HepG2 (cell line): ENCODE measurements around the gene HSP90AB1. TPM values are rescaled to one million over a fixed set of nuclear protein-coding genes. Genes with fewer than 3 reads are reported as not detected.

Experiments
- AGO1 ChIP-seq: fragments of 200-400 bp; formaldehyde crosslinking; IDR thresholded peaks from 2 replicates; pipeline ENCODE4 v1.6.1; 2017; ENCODE audit warnings: mild to moderate bottlenecking, low read depth, low read length, moderate library complexity; ENCODE audit not compliant: poor library complexity, severe bottlenecking
- ARNTL ChIP-seq: sonication (generic); formaldehyde crosslinking; IDR thresholded peaks from 2 replicates; pipeline ENCODE4 v1.4.0; 2020; ENCODE audit warnings: mild to moderate bottlenecking, missing genetic modification reagents
- CCDC6 ChIP-seq: sonication (generic); formaldehyde crosslinking; IDR thresholded peaks from 2 replicates; pipeline ENCODE4 v1.8.1; 2022; ENCODE audit warnings: mild to moderate bottlenecking, missing genetic modification reagents, moderate library complexity
- CENPBD1 ChIP-seq: sonication (generic); formaldehyde crosslinking; IDR thresholded peaks from 2 replicates; pipeline ENCODE4 v1.8.0; 2022; ENCODE audit warnings: missing genetic modification reagents, low read depth, mild to moderate bottlenecking, borderline replicate concordance
- DRAP1 ChIP-seq: IDR thresholded peaks from 2 replicates; pipeline ENCODE4 v1.6.1; 2016; ENCODE audit warnings: missing genetic modification reagents, missing compliant biosample characterization
- IKZF1 ChIP-seq: fragments of 450-650 bp; IDR thresholded peaks from 2 replicates; pipeline ENCODE4 v1.7.1; 2016
- MAFK ChIP-seq, 2 experiments: IDR thresholded peaks in 1 of 2; conservative IDR thresholded peaks in 1 of 2; 2 replicates each; pipeline ENCODE4 v1.6.1; 2011; ENCODE audit warnings: improper control_type of control experiment in 2 of 2, low read length in 2 of 2
- MYC ChIP-seq: sonication (generic); formaldehyde crosslinking; IDR thresholded peaks from 2 replicates; pipeline ENCODE4 v1.9.0; 2021; ENCODE audit warnings: missing genetic modification reagents, borderline replicate concordance
- NONO ChIP-seq, 2 experiments: fragments of 450-650 bp in 1 of 2; sonication (generic) in 1 of 2; formaldehyde crosslinking in 1 of 2; IDR thresholded peaks in 1 of 2; conservative IDR thresholded peaks in 1 of 2; 2 replicates each; pipeline versions ENCODE4 v1.6.1 to v1.8.0; 2017 to 2022; ENCODE audit warnings: mild to moderate bottlenecking in 1 of 2, missing genetic modification reagents in 1 of 2, moderate library complexity in 1 of 2
- PRDM15 ChIP-seq: sonication (generic); formaldehyde crosslinking; IDR thresholded peaks from 2 replicates; pipeline ENCODE4 v1.4.0; 2020; ENCODE audit warnings: missing genetic modification reagents
- SALL2 ChIP-seq: sonication (generic); formaldehyde crosslinking; IDR thresholded peaks from 2 replicates; pipeline ENCODE4 v1.8.1; 2023; ENCODE audit warnings: mild to moderate bottlenecking, missing genetic modification reagents, inconsistent platforms
- SYNCRIP ChIP-seq: fragments of 200-400 bp; formaldehyde crosslinking; IDR thresholded peaks from 2 replicates; pipeline ENCODE4 v1.6.1; 2018; ENCODE audit warnings: mild to moderate bottlenecking, low read depth, low read length; ENCODE audit not compliant: insufficient read depth
- ZNF121 ChIP-seq: sonication (generic); formaldehyde crosslinking; IDR thresholded peaks from 2 replicates; pipeline ENCODE4 v1.5.0; 2020; ENCODE audit warnings: mild to moderate bottlenecking, missing genetic modification reagents
- ZNF253 ChIP-seq: sonication (generic); formaldehyde crosslinking; IDR thresholded peaks from 2 replicates; pipeline ENCODE4 v1.8.0; 2022; ENCODE audit warnings: mild to moderate bottlenecking, missing genetic modification reagents, borderline replicate concordance
- ZNF335 ChIP-seq: sonication (generic); formaldehyde crosslinking; IDR thresholded peaks from 2 replicates; pipeline ENCODE4 v1.4.0; 2020; ENCODE audit warnings: missing genetic modification reagents
- ZNF597 ChIP-seq: sonication (generic); formaldehyde crosslinking; IDR thresholded peaks from 2 replicates; pipeline ENCODE4 v1.5.0; 2020; ENCODE audit warnings: missing genetic modification reagents
- ZNF75D ChIP-seq: sonication (generic); formaldehyde crosslinking; IDR thresholded peaks from 2 replicates; pipeline ENCODE4 v1.8.1; 2023; ENCODE audit warnings: missing genetic modification reagents, mild to moderate bottlenecking, borderline replicate concordance
- ZNF761 ChIP-seq: sonication (generic); formaldehyde crosslinking; conservative IDR thresholded peaks from 2 replicates; pipeline ENCODE4 v1.4.0; 2020; ENCODE audit warnings: mild to moderate bottlenecking, missing genetic modification reagents
- ZNF891 ChIP-seq: sonication (generic); formaldehyde crosslinking; IDR thresholded peaks from 2 replicates; pipeline ENCODE4 v1.5.0; 2020; ENCODE audit warnings: mild to moderate bottlenecking, missing genetic modification reagents
- ZSCAN21 ChIP-seq: sonication (generic); formaldehyde crosslinking; IDR thresholded peaks from 2 replicates; pipeline ENCODE4 v1.8.0; 2022; ENCODE audit warnings: mild to moderate bottlenecking, missing genetic modification reagents, moderate library complexity, borderline replicate concordance
- ZSCAN22 ChIP-seq: sonication (generic); formaldehyde crosslinking; IDR thresholded peaks from 2 replicates; pipeline ENCODE4 v1.4.0; 2020; ENCODE audit warnings: mild to moderate bottlenecking, missing genetic modification reagents
- polyA plus RNA-seq, 8 experiments: library from polyadenylated mRNA; depleted of rRNA in 3 of 8; stranded (reverse) in 7 of 8; unstranded in 1 of 8; fragments of >200 nt; fragmentation: Illumina TruSeq in 4 of 8; extraction: Trizol in 4 of 8; gene quantifications; 2 replicates each; pipeline versions ENCODE4 v1.2.1 to v1.2.3, GENCODE V29; 2011 to 2016; ENCODE audit warnings: low read depth in 4 of 8, missing spikeins in 1 of 8, mixed read lengths in 1 of 8; ENCODE audit not compliant: insufficient read depth in 1 of 8
- total RNA-seq, 5 experiments: library from RNA; depleted of rRNA; stranded (reverse); fragments of >200 nt; fragmentation: Illumina TruSeq; extraction: Trizol; gene quantifications; 2 replicates each; pipeline ENCODE4 v1.2.3, GENCODE V29; 2016; ENCODE audit warnings: low read depth in 1 of 5
- TF ChIP-seq, protein P1 (sequence below): sonication (generic); formaldehyde crosslinking; IDR thresholded peaks from 2 replicates; pipeline ENCODE4 v1.4.0; 2020; ENCODE audit warnings: missing genetic modification reagents

The HSP90AB1 gene
- total and polyA plus RNA-seq, 2 of the 13 experiments (the other 11 are each of a cell fraction or from before 2014, with no cell fraction given), result 1,325 to 1,472 TPM

GRCh38 chr6:44265007-44265721 lies 18.3 kb downstream of the HSP90AB1 start, which contains the start of gene NFKBIE (continued):
- peak; percentile 33 for TF ChIP-seq AGO1
- peak; percentile 58; the same call in 1 of the 2 replicates for TF ChIP-seq MYC
- TF ChIP-seq CENPBD1 (CRISPR knock-in tag), result no peak
- TF ChIP-seq CCDC6 (CRISPR knock-in tag), result 0 out of 2 replicates have a peak, but pooled peaks have one; percentile 53
- no peak for TF ChIP-seq ZNF121 (CRISPR knock-in tag)
- no peak for TF ChIP-seq ZNF253 (CRISPR knock-in tag)
- TF ChIP-seq ZSCAN21 (CRISPR knock-in tag), result peak; percentile 53
- peak; percentile 83 for TF ChIP-seq DRAP1
- TF ChIP-seq SALL2 (CRISPR knock-in tag), result no peak; the same call in 1 of the 2 replicates
- TF ChIP-seq SYNCRIP, result no peak
- no peak for TF ChIP-seq ZNF761 (CRISPR knock-in tag)
- TF ChIP-seq, protein P1, sequence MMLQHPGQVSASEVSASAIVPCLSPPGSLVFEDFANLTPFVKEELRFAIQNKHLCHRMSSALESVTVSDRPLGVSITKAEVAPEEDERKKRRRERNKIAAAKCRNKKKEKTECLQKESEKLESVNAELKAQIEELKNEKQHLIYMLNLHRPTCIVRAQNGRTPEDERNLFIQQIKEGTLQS, result 0 out of 2 replicates have a peak, but pooled peaks have one; percentile 19
- TF ChIP-seq ZSCAN22, result no peak
- peak; percentile 63; the same call in 1 of the 2 replicates for TF ChIP-seq PRDM15
- peak; percentile 18; the same call in 1 of the 2 replicates for TF ChIP-seq ZNF891 (CRISPR knock-in tag)
- TF ChIP-seq ARNTL (CRISPR knock-in tag), result 0 out of 2 replicates have a peak, but pooled peaks have one; percentile 42
- no peak for TF ChIP-seq ZNF75D (CRISPR knock-in tag)
- TF ChIP-seq MAFK (conservative IDR thresholded peaks at IDR 0.05 in 1 of 2, IDR thresholded peaks at IDR 0.05 in 1 of 2; ENCODE audit: low read length in 2 of 2), result no peak
- no peak for TF ChIP-seq ZNF597 (CRISPR knock-in tag)
- TF ChIP-seq IKZF1, result no peak
- 0 out of 2 replicates have a peak, but pooled peaks have one; percentile 68 for TF ChIP-seq ZNF335 (CRISPR knock-in tag)
- no peak for TF ChIP-seq NONO (IDR thresholded peaks at IDR 0.05)
- peak; percentile 66 for TF ChIP-seq NONO (CRISPR knock-in tag; conservative IDR thresholded peaks at IDR 0.05)
